Measurements from ENCODE around the gene HCN2. TPM values are rescaled to one million over a fixed set of nuclear protein-coding genes. Genes with fewer than 3 reads are reported as not detected.
"Not testable (repeated sequence)": the region's sequence is repeated elsewhere in the genome, so short reads cannot be mapped to it uniquely, and the experiment has no call there.

The HCN2 gene
- total RNA-seq, 1 experiment from 2014 or later, result 1.2 TPM

DNA sequence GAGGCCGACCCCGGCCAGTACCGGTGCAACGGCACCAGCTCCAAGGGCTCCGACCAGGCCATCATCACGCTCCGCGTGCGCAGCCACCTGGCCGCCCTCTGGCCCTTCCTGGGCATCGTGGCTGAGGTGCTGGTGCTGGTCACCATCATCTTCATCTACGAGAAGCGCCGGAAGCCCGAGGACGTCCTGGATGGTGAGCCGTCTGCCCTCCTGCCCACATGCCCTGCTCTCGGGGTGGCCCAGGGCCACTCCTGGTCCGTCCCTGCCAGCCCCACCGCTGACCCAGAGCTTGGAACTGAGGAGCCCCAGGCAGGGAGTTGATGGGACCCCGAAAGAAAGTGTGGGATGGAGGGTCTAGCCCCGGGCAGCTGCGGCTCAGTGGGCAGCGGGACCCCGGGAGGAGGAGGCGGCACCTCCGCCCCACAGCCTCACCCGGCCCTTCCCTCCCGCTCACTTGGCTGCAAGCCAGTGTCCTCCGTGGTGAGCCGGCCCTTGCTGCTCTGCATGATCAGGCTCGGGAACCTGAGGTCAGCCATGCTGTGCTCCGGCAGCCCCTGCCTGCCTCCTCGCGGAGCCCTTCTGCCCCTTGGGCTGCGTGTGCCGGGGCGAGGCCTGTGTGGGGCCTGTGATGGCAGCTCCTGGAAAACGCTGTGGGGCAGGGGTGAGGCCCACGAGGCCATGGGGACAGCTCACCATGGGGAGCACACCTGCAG lies 8.1 kb upstream of the HCN2 start:
- DNase-seq (ENCODE audit: low read depth, low spot score), result no peak
- in situ Hi-C loops (cut with HindIII; ENCODE audit: low pct_unique_long_range_greater_than_20kb, low sequenced_read_pairs), result no loop called here

DNA sequence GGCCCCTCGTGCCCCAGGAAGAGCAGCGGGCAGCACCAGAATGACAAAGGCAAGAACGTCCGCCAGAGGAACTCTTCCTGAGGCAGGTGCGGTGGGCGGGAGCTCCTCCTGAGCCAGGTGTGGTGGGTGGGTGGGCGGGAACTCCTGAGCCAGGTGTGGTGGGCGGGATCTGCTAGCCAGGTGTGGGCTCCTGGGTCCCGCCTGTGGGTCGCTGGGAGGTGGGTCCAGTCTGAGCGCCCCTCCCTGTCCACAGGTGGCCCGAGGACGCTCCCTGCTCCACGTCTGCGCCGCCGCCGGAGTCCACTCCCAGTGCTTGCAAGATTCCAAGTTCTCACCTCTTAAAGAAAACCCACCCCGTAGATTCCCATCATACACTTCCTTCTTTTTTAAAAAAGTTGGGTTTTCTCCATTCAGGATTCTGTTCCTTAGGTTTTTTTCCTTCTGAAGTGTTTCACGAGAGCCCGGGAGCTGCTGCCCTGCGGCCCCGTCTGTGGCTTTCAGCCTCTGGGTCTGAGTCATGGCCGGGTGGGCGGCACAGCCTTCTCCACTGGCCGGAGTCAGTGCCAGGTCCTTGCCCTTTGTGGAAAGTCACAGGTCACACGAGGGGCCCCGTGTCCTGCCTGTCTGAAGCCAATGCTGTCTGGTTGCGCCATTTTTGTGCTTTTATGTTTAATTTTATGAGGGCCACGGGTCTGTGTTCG lies 7.0 kb upstream of the HCN2 start:
- DNase-seq (ENCODE audit: low read depth, low spot score), result no peak
- in situ Hi-C loops (cut with HindIII; ENCODE audit: low pct_unique_long_range_greater_than_20kb, low sequenced_read_pairs), result no loop called here

DNA sequence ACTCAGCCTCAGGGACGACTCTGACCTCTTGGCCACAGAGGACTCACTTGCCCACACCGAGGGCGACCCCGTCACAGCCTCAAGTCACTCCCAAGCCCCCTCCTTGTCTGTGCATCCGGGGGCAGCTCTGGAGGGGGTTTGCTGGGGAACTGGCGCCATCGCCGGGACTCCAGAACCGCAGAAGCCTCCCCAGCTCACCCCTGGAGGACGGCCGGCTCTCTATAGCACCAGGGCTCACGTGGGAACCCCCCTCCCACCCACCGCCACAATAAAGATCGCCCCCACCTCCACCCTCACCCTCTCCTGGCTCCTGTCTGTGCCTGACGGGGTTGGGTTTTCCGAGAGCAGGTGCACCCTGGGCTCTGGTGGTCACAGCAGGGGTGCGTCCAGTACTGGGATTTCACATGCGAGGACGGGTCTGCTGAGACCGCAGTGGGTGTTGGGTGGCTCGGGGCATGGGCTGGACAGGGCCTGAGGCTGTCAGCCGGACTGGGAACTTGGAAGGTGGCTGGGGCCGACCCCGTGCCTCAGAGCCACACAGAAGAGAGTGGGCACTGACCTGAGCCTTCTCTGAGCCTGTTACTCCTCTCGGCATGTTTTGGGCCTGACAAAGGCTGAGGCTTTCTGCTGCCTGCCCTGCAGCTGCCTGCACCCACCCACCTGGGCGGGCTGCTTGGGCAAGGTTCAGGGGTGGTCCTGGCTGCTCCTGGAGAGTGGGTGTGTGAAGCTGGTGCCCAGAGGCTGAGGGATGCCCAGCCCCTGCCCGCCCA lies 6.3 kb upstream of the HCN2 start:
- in situ Hi-C loops (cut with HindIII; ENCODE audit: low pct_unique_long_range_greater_than_20kb, low sequenced_read_pairs), result no loop called here

GRCh38 chr19:583968-584239 lies 5.8 kb upstream of the HCN2 start:
- in situ Hi-C loops (cut with HindIII; ENCODE audit: low pct_unique_long_range_greater_than_20kb, low sequenced_read_pairs), result no loop called here
- no peak for DNase-seq (ENCODE audit: low read depth, low spot score)

More for the DNA sequence above, 6.3 kb upstream of the HCN2 start:
- no peak for DNase-seq (ENCODE audit: low read depth, low spot score)

- in situ Hi-C loops (cut with HindIII; ENCODE audit: low pct_unique_long_range_greater_than_20kb, low sequenced_read_pairs), result no loop called here
- peak; percentile 53 for DNase-seq (ENCODE audit: low read depth, low spot score)
Measured at GRCh38 chr19:584240-585001, 5.3 kb upstream of the HCN2 start.

DNA sequence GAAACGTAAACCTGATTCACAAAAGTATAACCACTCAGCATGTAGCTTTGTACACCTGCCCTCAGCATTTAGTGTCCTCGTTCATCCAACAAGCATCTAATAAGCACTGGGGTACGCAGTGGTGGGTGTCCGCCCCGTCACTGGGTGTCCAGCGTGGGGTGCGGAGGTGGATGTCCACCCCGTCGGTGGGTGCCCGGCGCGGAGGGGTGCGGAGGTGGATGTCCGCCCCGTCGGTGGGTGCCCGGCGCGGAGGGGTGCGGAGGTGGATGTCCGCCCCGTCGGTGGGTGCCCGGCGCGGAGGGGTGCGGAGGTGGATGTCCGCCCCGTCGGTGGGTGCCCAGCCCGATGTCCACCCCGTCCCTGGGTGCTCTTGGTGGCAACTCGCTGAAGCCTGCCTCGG lies 4.5 kb upstream of the HCN2 start:
- in situ Hi-C loops (cut with HindIII; ENCODE audit: low pct_unique_long_range_greater_than_20kb, low sequenced_read_pairs); DNase-seq (ENCODE audit: low read depth, low spot score): not testable (repeated sequence)

DNA sequence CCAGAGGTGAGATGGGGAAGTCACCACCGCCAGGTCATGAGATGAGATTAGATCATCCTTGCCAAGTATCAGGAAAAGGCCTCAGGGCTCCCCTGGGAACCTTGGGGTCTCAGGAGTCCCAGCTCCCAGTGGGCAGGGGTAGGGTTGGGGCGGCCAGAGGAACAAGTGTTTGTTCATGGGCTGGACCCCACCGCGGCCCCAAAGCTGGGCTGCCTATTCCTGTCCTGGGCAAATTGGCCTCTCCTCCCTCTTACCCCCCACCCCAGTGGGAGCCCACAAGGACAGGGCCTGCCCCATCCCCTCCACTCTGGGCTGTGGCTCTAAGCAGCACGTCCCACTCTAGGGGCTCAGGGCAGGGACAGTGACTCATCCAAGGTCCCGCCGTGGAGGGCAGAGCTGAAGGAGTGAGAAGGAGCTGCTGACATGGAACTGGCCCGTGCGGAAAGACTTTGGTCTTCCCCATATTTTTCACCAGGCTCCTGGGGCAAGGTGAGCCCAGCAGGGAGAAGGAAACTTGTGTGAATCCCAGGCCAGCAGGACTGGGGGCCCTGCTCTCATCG lies 4.0 kb upstream of the HCN2 start:
- in situ Hi-C loops (cut with HindIII; ENCODE audit: low pct_unique_long_range_greater_than_20kb, low sequenced_read_pairs), result no loop called here
- DNase-seq (ENCODE audit: low read depth, low spot score), result no peak

- in situ Hi-C loops (cut with HindIII; ENCODE audit: low pct_unique_long_range_greater_than_20kb, low sequenced_read_pairs), result no loop called here
- DNase-seq (ENCODE audit: low read depth, low spot score), result peak; percentile 86
Measured at GRCh38 chr19:588093-588740, 1.5 kb upstream of the HCN2 start.

DNA sequence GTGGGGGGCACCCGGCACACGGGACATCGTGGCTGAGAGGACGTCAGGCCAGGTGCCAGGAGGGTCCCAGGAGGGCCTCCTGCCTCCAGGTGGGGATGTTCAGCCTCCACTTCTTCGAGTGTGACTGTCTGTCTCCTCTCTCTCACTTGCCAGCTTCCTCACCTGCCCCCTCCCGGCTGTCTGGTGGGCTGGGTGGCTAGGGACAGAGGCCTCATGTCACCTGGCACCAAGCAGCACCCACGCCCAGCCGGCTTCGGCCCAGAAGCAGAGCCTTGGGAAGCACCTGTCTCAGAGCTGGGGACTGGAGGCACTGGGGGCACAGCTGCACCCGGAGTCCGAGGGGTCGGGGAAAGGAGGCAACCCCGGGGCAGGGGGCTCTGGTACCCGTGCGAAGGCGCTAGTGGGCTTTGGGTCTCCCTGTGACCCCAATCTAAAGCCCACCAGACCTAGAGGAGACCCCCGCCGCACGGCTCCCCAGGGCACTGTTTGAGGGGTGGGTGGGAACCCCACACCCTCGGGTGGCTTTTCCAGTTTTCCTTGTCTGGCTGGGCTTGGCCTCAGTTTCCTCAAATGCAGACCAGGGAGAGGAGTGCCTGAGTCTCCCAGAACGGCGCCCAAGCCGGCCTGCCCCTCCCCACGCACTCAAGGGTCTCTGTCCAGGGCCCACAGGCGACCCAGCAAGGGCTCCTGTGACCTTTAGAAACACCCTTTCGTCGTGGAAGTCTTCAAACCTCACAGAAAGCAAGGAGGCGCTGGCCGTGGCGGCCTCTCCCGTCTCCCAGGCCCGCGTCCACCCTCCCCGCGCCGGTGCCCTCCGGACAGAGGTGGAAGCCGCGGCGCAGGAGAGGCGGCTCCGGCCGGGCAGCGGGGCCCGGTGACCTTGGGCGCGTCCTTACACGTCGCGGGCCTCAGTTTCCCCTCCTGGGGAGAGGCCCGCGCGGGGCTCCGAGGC lies 664 bp upstream of the HCN2 start:
- no peak for DNase-seq (ENCODE audit: low read depth, low spot score)
- in situ Hi-C loops (cut with HindIII; ENCODE audit: low pct_unique_long_range_greater_than_20kb, low sequenced_read_pairs), result no loop called here

DNA sequence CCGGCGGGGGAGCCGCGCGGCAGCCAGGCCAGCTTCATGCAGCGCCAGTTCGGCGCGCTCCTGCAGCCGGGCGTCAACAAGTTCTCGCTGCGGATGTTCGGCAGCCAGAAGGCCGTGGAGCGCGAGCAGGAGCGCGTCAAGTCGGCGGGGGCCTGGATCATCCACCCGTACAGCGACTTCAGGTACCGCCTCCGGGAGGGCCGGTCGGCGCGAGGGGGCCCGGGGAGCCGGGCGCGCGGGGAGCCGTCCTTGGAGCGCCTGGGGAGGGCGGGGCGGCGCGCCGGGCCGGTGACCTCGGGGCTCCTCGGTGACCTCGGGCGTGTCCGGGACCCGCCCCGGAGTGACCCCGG lies 690 bp downstream of the HCN2 start:
- DNase-seq (ENCODE audit: low read depth, low spot score), result no peak
- in situ Hi-C loops (cut with HindIII; ENCODE audit: low pct_unique_long_range_greater_than_20kb, low sequenced_read_pairs), result no loop called here

DNA sequence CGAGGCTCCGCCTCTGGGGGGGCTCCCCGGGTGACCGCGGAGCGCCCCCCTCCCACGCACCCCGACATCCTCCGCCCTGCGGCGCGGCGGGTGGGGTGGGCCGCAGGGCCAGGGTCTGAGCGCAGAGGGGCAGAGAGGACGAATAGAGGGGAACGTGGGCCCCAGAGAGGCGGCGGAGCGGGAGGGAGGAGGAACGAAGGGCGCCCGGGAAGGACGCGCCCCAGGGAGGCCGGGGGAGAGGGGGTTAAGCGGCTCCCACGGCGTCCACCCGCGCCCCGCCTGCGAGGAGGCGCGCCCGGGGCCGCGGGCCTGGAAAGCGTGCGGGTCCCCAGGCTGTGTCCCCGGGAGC lies 1.0 kb downstream of the HCN2 start:
- in situ Hi-C loops (cut with HindIII; ENCODE audit: low pct_unique_long_range_greater_than_20kb, low sequenced_read_pairs), result no loop called here
- DNase-seq (ENCODE audit: low read depth, low spot score), result no peak

DNA sequence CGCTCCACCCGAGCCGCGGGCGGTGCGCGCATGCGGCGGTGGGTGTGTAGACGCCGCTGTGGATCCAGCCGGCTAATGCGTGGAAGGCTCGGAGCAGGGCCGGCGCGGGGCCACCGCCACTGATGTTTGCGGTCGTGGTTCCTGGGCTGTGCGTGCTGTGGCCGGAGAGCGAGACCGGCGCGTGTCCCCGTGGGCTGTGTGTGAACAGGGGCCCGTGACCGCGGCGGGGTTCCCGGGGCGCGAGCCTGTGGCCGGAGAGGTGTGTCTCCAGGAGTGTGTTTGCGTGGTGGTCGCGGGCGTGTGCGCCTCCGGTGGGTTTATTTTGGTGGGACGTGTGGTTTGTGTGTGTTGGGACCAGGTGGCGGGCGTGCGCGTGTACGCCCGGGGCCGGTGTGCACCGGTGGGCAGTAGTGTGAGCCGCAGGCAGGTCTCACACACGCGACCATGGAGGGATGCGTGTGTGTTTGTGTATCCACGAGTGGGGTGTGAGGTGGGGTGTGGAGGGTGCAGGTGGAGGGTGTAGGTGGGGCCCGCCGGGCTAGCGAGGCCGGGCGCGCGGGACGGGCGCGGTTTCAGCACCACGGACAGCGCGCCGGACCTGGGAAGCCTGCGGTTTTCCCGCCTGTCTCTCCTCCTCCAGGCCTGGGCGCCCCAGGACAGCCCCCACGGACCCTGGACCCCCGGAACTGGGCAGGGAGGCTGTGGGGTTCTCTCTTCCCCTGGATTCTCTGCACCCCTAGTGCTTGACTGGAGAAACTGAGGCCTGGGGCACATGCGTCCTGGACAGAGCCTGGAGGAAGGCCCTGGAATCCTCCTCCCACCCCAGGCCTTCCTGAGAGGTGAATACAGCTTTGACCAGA lies 1.6 kb downstream of the HCN2 start:
- no peak for DNase-seq (ENCODE audit: low read depth, low spot score)

GRCh38 chr19:592101-592500 lies 2.4 kb downstream of the HCN2 start:
- in situ Hi-C loops (cut with HindIII; ENCODE audit: low pct_unique_long_range_greater_than_20kb, low sequenced_read_pairs), result no loop called here
- DNase-seq (ENCODE audit: low read depth, low spot score), result no peak

More for the DNA sequence above, 1.6 kb downstream of the HCN2 start:
- in situ Hi-C loops (cut with HindIII; ENCODE audit: low pct_unique_long_range_greater_than_20kb, low sequenced_read_pairs), result no loop called here

- in situ Hi-C loops (cut with HindIII; ENCODE audit: low pct_unique_long_range_greater_than_20kb, low sequenced_read_pairs), result no loop called here
- no peak for DNase-seq (ENCODE audit: low read depth, low spot score)
Measured at GRCh38 chr19:593055-593454, 3.4 kb downstream of the HCN2 start.

DNA sequence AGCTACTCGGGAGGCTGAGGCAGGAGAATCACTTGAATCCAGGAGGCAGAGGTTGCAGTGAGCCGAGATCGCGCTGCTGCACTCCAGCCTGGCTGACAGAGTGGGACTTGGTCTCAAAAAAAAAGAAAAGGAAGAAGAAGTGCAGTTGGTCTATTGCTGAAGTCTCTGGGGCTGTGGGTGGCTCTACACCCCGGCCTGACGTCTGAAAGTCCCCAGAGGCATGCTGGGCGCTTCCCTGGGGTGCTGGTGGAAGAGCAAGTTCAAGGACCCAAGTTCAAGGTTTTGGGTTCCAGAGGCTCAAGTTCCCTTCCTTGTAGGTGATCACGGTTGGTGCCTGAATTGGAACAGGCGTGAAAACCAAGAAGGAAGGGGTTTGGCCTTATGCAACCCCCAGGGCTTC lies 3.8 kb downstream of the HCN2 start:
- in situ Hi-C loops (cut with HindIII; ENCODE audit: low pct_unique_long_range_greater_than_20kb, low sequenced_read_pairs), result no loop called here
- no peak for DNase-seq (ENCODE audit: low read depth, low spot score)
